Mesendoderm (in vitro differentiated cells): ENCODE measurements around the gene ZNF236.

ENCODE experiments used
- DNase-seq: peaks from one replicate; pipeline ENCODE4 v3.0.0; 2013
- H2AK5ac ChIP-seq: 2 replicates; pipeline ENCODE4 v1.6.1; 2013; ENCODE audit warnings: low read length, inconsistent platforms
- H2BK120ac ChIP-seq: 2 replicates; pipeline ENCODE4 v1.6.1; 2013; ENCODE audit warnings: low read depth, mild to moderate bottlenecking, low read length, moderate library complexity, mixed read lengths
- H2BK15ac ChIP-seq: replicated peaks from 2 replicates; pipeline ENCODE4 v1.6.1; 2013; ENCODE audit warnings: low read depth, mild to moderate bottlenecking, moderate library complexity
- H2BK5ac ChIP-seq: 2 replicates; pipeline ENCODE4 v1.6.1; 2013; ENCODE audit warnings: low read length, inconsistent platforms
- H3K18ac ChIP-seq: 2 replicates; pipeline ENCODE4 v1.6.1; 2013; ENCODE audit warnings: mild to moderate bottlenecking, low read length, mixed read lengths
- H3K23ac ChIP-seq: one replicate; pipeline ENCODE4 v1.6.1; 2013; ENCODE audit warnings: low read length
- H3K27ac ChIP-seq: 2 replicates; pipeline ENCODE4 v1.5.1; 2013; ENCODE audit warnings: low read depth, mild to moderate bottlenecking, inconsistent platforms, low read length, moderate library complexity
- H3K27me3 ChIP-seq: 2 replicates; pipeline ENCODE4 v1.6.1; 2013; ENCODE audit warnings: low read length, control low read depth, mild to moderate bottlenecking, inconsistent platforms; ENCODE audit not compliant: insufficient read depth, poor library complexity
- H3K36me3 ChIP-seq: 2 replicates; pipeline ENCODE4 v1.6.1; 2013; ENCODE audit warnings: low read length, inconsistent platforms; ENCODE audit not compliant: control insufficient read depth, insufficient read depth
- H3K4ac ChIP-seq: one replicate; pipeline ENCODE4 v1.6.1; 2013; ENCODE audit warnings: low read depth, mild to moderate bottlenecking, low read length, moderate library complexity
- H3K4me1 ChIP-seq: 2 replicates; pipeline ENCODE4 v1.6.1; 2013; ENCODE audit warnings: low read depth, low read length, inconsistent platforms; ENCODE audit not compliant: control insufficient read depth
- H3K4me2 ChIP-seq: 2 replicates; pipeline ENCODE4 v1.6.1; 2013; ENCODE audit warnings: low read length
- H3K4me3 ChIP-seq: 2 replicates; pipeline ENCODE4 v1.5.1; 2013; ENCODE audit warnings: mild to moderate bottlenecking, low read length
- H3K56ac ChIP-seq: one replicate; pipeline ENCODE4 v1.6.1; 2013; ENCODE audit warnings: low read length
- H3K79me1 ChIP-seq: 2 replicates; pipeline ENCODE4 v1.6.1; 2013; ENCODE audit warnings: low read length, inconsistent platforms
- H3K79me2 ChIP-seq: 2 replicates; pipeline ENCODE4 v1.6.1; 2013; ENCODE audit warnings: mild to moderate bottlenecking, low read length; ENCODE audit not compliant: control insufficient read depth, insufficient read depth
- H3K9ac ChIP-seq: 2 replicates; pipeline ENCODE4 v1.6.1; 2013; ENCODE audit warnings: low read length, inconsistent platforms
- H4K5ac ChIP-seq: one replicate; pipeline ENCODE4 v1.6.1; 2013; ENCODE audit warnings: low read length
- H4K8ac ChIP-seq: one replicate; pipeline ENCODE4 v1.6.1; 2013; ENCODE audit warnings: low read depth, mild to moderate bottlenecking, control low read depth, low read length, moderate library complexity
- WGBS: extraction: QIAGEN DNeasy Blood & Tissue Kit; methylation state at CpG from one replicate; pipeline ENCODE4 v1.1.7; 2013; ENCODE audit warnings: low lambda C conversion rate, missing lambda C conversion rate; ENCODE audit not compliant: insufficient coverage; ENCODE audit errors: extremely low coverage; 5-methylcytosine and 5-hydroxymethylcytosine counted together

ZNF236 gene

GRCh38 chr18:76972846-76973519, 150.6 kb downstream of the ZNF236 start:
- WGBS = no CpG with 5 or more reads among the region's 13 CpGs
- no peak overlapping the region for H2AK5ac ChIP-seq

DNA sequence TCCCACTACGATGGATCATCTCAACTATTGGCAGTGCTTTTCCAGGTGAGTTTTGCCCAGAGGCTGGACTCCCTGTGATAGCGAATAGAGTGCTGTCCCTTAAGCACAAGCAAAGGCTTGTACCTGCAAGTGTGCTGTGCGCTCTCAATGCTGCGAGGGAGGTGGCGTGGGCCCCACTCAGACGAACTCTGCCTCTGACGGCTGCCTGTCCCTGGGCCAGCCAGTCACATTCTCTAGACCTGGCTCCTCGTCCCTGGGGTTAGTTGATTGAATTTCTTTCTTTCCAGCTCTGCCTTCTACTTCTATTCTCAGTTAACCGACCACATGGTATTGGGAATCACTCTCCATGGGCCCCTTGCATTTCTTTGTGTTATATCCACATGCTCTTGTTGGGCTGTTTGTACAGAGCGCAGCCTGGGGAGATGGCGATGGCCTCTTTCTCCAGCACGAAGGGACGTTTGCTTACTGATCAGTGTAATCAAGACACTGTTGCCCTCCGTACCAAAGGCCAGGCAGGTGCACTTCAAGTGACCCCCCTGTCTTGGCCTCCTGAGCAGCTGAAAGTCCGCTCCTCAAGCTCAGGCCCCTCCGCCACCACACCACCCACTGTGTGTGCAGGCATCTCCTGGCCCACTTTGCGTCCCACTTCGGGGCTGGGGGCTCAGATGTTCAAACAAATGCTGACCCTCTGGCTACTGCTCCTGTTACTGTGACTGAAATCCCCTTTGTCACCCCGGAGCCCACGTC, 151.3 kb downstream of the ZNF236 start:
- no peak overlapping the region for H2BK120ac ChIP-seq
- no peak overlapping the region for H2AK5ac ChIP-seq
- no peak overlapping the region for H4K8ac ChIP-seq
- H3K27me3 ChIP-seq = no peaks in the 10 kb centered on the region
- no peaks in the 10 kb centered on the region for H3K79me2 ChIP-seq
- no peaks in the 10 kb centered on the region for H3K79me1 ChIP-seq
- no peak overlapping the region for H4K5ac ChIP-seq
- H3K23ac ChIP-seq = no peak overlapping the region
- DNase-seq = no peak
- H2BK15ac ChIP-seq = no peak overlapping the region
- no peak overlapping the region for H3K27ac ChIP-seq
- H2BK5ac ChIP-seq = no peak overlapping the region
- no peak overlapping the region for H3K9ac ChIP-seq
- H3K4me2 ChIP-seq = no peak overlapping the region
- WGBS = no CpG with 5 or more reads among the region's 20 CpGs
- H3K4me1 ChIP-seq = no peaks in the 10 kb centered on the region
- no peak overlapping the region for H3K18ac ChIP-seq
- no peak overlapping the region for H3K4ac ChIP-seq
- H3K56ac ChIP-seq = no peak overlapping the region
- no peak overlapping the region for H3K4me3 ChIP-seq
- no peaks in the 10 kb centered on the region for H3K36me3 ChIP-seq

More at GRCh38 chr18:76972846-76973519, 150.6 kb downstream of the ZNF236 start:
- no peaks in the 10 kb centered on the region for H3K79me1 ChIP-seq
- no peak overlapping the region for H3K23ac ChIP-seq
- H4K5ac ChIP-seq = no peak overlapping the region
- H3K4me2 ChIP-seq = no peak overlapping the region
- H3K27me3 ChIP-seq = no peaks in the 10 kb centered on the region
- no peak for DNase-seq
- H3K27ac ChIP-seq = no peak overlapping the region
- no peak overlapping the region for H3K9ac ChIP-seq
- no peak overlapping the region for H2BK120ac ChIP-seq
- H3K79me2 ChIP-seq = no peaks in the 10 kb centered on the region
- no peak overlapping the region for H4K8ac ChIP-seq
- H3K18ac ChIP-seq = no peak overlapping the region
- H3K4me3 ChIP-seq = no peak overlapping the region
- no peak overlapping the region for H2BK5ac ChIP-seq
- H3K36me3 ChIP-seq = no peaks in the 10 kb centered on the region
- no peak overlapping the region for H3K56ac ChIP-seq
- no peak overlapping the region for H2BK15ac ChIP-seq
- no peak overlapping the region for H3K4ac ChIP-seq
- no peaks in the 10 kb centered on the region for H3K4me1 ChIP-seq

GRCh38 chr18:76974386-76974785, 152.0 kb downstream of the ZNF236 start:
- Histone ChIP-seq H3K36me3 (no peaks in the 10 kb centered on the region), H3K27me3 (no peaks in the 10 kb centered on the region), H4K5ac (no peak overlapping the region), H2BK5ac (no peak overlapping the region), H2AK5ac (no peak overlapping the region), H3K27ac (no peak overlapping the region), H3K4me1 (no peaks in the 10 kb centered on the region), H2BK120ac (no peak overlapping the region), H3K79me1 (no peaks in the 10 kb centered on the region), H3K56ac (no peak overlapping the region), H3K4ac (no peak overlapping the region), H3K18ac (no peak overlapping the region), H3K9ac (no peak overlapping the region), H3K23ac (no peak overlapping the region), H3K4me2 (no peak overlapping the region), H3K79me2 (no peaks in the 10 kb centered on the region), H4K8ac (no peak overlapping the region), H2BK15ac (no peak overlapping the region), H3K4me3 (no peak overlapping the region)
- no CpG with 5 or more reads among the region's 5 CpGs for WGBS
- no peak for DNase-seq

- WGBS = no CpG with 5 or more reads among the region's 14 CpGs
- Histone ChIP-seq H3K27me3 (no peaks in the 10 kb centered on the region), H3K36me3 (no peaks in the 10 kb centered on the region), H3K9ac (no peak overlapping the region), H3K4me1 (no peaks in the 10 kb centered on the region), H4K5ac (no peak overlapping the region), H3K79me1 (no peaks in the 10 kb centered on the region), H2BK5ac (no peak overlapping the region), H2BK120ac (no peak overlapping the region), H3K27ac (no peak overlapping the region), H3K56ac (no peak overlapping the region), H3K4me2 (no peak overlapping the region), H2AK5ac (no peak overlapping the region), H2BK15ac (no peak overlapping the region), H3K4me3 (no peak overlapping the region), H3K79me2 (no peaks in the 10 kb centered on the region), H4K8ac (no peak overlapping the region), H3K23ac (no peak overlapping the region), H3K4ac (no peak overlapping the region), H3K18ac (no peak overlapping the region)
- no peak for DNase-seq
These were observed 153.3 kb downstream of the ZNF236 start for GRCh38 chr18:76975577-76976110.

DNA sequence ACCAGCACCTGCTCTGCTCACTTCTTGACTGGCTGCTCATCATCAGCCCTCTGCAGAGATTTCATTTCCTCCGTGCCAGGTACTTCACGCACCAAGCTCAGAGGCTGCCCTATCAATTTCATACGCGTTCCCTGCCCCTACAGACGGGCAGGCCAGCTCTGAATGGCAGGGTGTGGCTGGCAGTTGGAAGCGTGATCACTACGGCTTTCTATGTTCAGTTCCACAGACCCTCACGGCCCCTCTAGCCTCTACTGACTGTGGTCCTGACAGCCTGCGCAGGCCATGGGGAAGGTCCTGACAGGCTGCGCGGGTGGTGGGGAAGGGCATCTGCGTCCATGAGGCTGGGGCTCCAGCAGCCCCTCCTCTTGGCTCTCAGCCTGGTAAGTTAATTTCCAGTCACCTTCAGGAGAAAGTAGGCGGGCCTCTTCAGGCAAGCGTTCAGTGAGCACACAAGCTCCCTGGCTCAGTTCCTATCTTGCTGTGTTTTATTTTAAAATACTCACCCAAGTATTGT, 154.8 kb downstream of the ZNF236 start:
- no peak overlapping the region for H4K5ac ChIP-seq
- no peak overlapping the region for H3K4me3 ChIP-seq
- WGBS = no CpG with 5 or more reads among the region's 14 CpGs
- H3K27me3 ChIP-seq = no peaks in the 10 kb centered on the region
- H3K79me1 ChIP-seq = no peaks in the 10 kb centered on the region
- DNase-seq = no peak
- no peaks in the 10 kb centered on the region for H3K36me3 ChIP-seq
- H3K4me1 ChIP-seq = no peaks in the 10 kb centered on the region
- H3K56ac ChIP-seq = no peak overlapping the region
- no peaks in the 10 kb centered on the region for H3K79me2 ChIP-seq
- H3K27ac ChIP-seq = no peak overlapping the region
- H3K18ac ChIP-seq = no peak overlapping the region
- no peak overlapping the region for H2AK5ac ChIP-seq
- no peak overlapping the region for H2BK15ac ChIP-seq
- H4K8ac ChIP-seq = no peak overlapping the region
- no peak overlapping the region for H3K9ac ChIP-seq
- no peak overlapping the region for H3K4ac ChIP-seq
- H2BK120ac ChIP-seq = no peak overlapping the region
- no peak overlapping the region for H2BK5ac ChIP-seq
- no peak overlapping the region for H3K4me2 ChIP-seq
- H3K23ac ChIP-seq = no peak overlapping the region
